HepG2 (cell line): ENCODE results near the gene GGA2. TPM values are rescaled to one million over a fixed set of nuclear protein-coding genes. Genes with fewer than 3 reads are reported as not detected.
A peak's percentile ranks its signal among the peaks of the same experiment; 100 is the strongest.
"Not testable (repeated sequence)": the region's sequence is repeated elsewhere in the genome, so short reads cannot be mapped to it uniquely, and the experiment has no call there.

Experiments
- ATAC-seq: fragments of 200-7000 bp; cut with Tn5 transposase; 3 replicates; pipeline ENCODE4 v1.9.1; 2020; ENCODE audit warnings: mild to moderate bottlenecking, moderate library complexity
- BruUV-seq: library from RNA; stranded (reverse); fragments of 400-500 nt; replicated peaks from 2 replicates; lab custom pipeline; 2021; lab: Mats Ljungman, UMichigan
- CTCF ChIA-PET: fragments of 300-600 bp; formaldehyde crosslinking; extraction: SDS; loops from one replicate; lab custom pipeline; 2021; ENCODE audit warnings: low total read pairs, inconsistent platforms, low intra/inter-chr PET ratio; lab: Yijun Ruan, JAX
- POLR2A ChIA-PET: fragments of 350-600 bp; sonication (Branson Sonifier 250); formaldehyde crosslinking; loops from one replicate; lab custom pipeline; 2020; ENCODE audit warnings: antibody characterized with exemption, inconsistent platforms; lab: Yijun Ruan, JAX
- DNase-seq: peaks from one replicate; pipeline ENCODE4 v3.0.0-alpha.2; 2015; ENCODE audit warnings: low spot score
- FAIRE-seq: peaks from 3 replicates; lab custom pipeline; 2011; peaks lifted over from hg19 to GRCh38; lab: Jason Lieb, UNC
- H2AFZ ChIP-seq: one replicate; pipeline ENCODE4 v1.6.1; 2011; ENCODE audit warnings: low read length, inconsistent platforms
- H3K27ac ChIP-seq: fragments of 300-600 bp; 3 replicates; pipeline ENCODE4 v1.8.0; 2011; ENCODE audit warnings: mixed run types, mild to moderate bottlenecking, mixed read lengths, low read length, inconsistent platforms; ENCODE audit not compliant: insufficient read depth; ENCODE audit errors: extremely low read length
- H3K27me3 ChIP-seq, 2 experiments: fragments of 200-600 bp in 1 of 2; 2 replicates in 1 of 2; 3 replicates in 1 of 2; pipeline versions ENCODE4 v1.6.0 to v1.8.0; 2011; ENCODE audit warnings: low read length in 2 of 2, mild to moderate bottlenecking in 2 of 2, moderate library complexity in 2 of 2, inconsistent platforms in 1 of 2; ENCODE audit not compliant: insufficient read depth in 2 of 2, control insufficient read depth in 1 of 2
- H3K36me3 ChIP-seq, 2 experiments: fragments of 200-600 bp in 1 of 2; replicated peaks in 1 of 2; 2 replicates in 1 of 2; 3 replicates in 1 of 2; pipeline versions ENCODE4 v1.5.1 to v1.8.0; 2011; ENCODE audit warnings: low read length in 2 of 2, inconsistent platforms in 1 of 2; ENCODE audit not compliant: insufficient read depth in 2 of 2, control insufficient read depth in 1 of 2
- H3K4me1 ChIP-seq: 2 replicates; pipeline ENCODE4 v1.5.1; 2012; ENCODE audit warnings: low read length, inconsistent platforms; ENCODE audit not compliant: insufficient read depth
- H3K4me2 ChIP-seq: 2 replicates; pipeline ENCODE4 v1.6.0; 2011; ENCODE audit warnings: low read depth, low read length, inconsistent platforms
- H3K4me3 ChIP-seq, 3 experiments: fragments of 200-600 bp in 1 of 3; sonication (generic), shearing (Covaris generic) in 1 of 3; replicated peaks in 1 of 3; 2 replicates each; pipeline ENCODE4 v1.5.1; 2011 to 2016; ENCODE audit warnings: low read length in 3 of 3, inconsistent platforms in 2 of 3, low read depth in 2 of 3, mild to moderate bottlenecking in 2 of 3, control low read depth in 1 of 3, mixed read lengths in 1 of 3; ENCODE audit not compliant: insufficient read depth in 1 of 3
- H3K79me2 ChIP-seq: one replicate; pipeline ENCODE4 v1.6.1; 2011; ENCODE audit warnings: low read length, inconsistent platforms; ENCODE audit not compliant: insufficient read depth
- H3K9ac ChIP-seq: 2 replicates; pipeline ENCODE4 v1.6.0; 2011; ENCODE audit warnings: mild to moderate bottlenecking, low read depth, low read length, inconsistent platforms; ENCODE audit not compliant: insufficient read depth
- H3K9me3 ChIP-seq: 2 replicates; pipeline ENCODE4 v1.5.1; 2012; ENCODE audit warnings: mild to moderate bottlenecking, low read length
- H4K20me1 ChIP-seq: 2 replicates; pipeline ENCODE4 v1.6.0; 2011; ENCODE audit warnings: inconsistent platforms, mild to moderate bottlenecking, low read length, moderate library complexity; ENCODE audit not compliant: insufficient read depth
- CCAR2 ChIP-seq: fragments of 200-400 bp; formaldehyde crosslinking; optimal IDR thresholded peaks from 2 replicates; pipeline ENCODE3; 2018; ENCODE audit warnings: low read depth, mild to moderate bottlenecking, low read length, moderate library complexity
- GMEB1 ChIP-seq: sonication (generic); formaldehyde crosslinking; IDR thresholded peaks from 2 replicates; pipeline ENCODE4 v1.5.1; 2020; ENCODE audit warnings: missing genetic modification reagents, mild to moderate bottlenecking, borderline replicate concordance
- RXRA ChIP-seq: sonication (generic); formaldehyde crosslinking; IDR thresholded peaks from 2 replicates; pipeline ENCODE4 v1.5.1; 2020; ENCODE audit warnings: missing genetic modification reagents
- THAP9 ChIP-seq: sonication (generic); formaldehyde crosslinking; IDR thresholded peaks from 2 replicates; pipeline ENCODE4; 2020; ENCODE audit warnings: missing genetic modification reagents, mild to moderate bottlenecking, borderline replicate concordance
- ZNF350 ChIP-seq: sonication (generic); formaldehyde crosslinking; IDR thresholded peaks from 2 replicates; pipeline ENCODE4 v1.4.0; 2020; ENCODE audit warnings: mild to moderate bottlenecking, low read depth, missing genetic modification reagents, borderline replicate concordance
- WGBS: methylation state at CpG from one replicate; pipeline ENCODE4 v1.1.6; 2017; ENCODE audit warnings: low lambda C conversion rate; 5-methylcytosine and 5-hydroxymethylcytosine counted together
- in situ Hi-C: cut with HindIII; loops from 2 replicates; pipeline ENCODE4 v1.10.0; 2017; ENCODE audit warnings: low pct_unique_long_range_greater_than_20kb; ENCODE audit not compliant: extremely low pct_ligation_motif_present
- intact Hi-C: fragments of 100-400 bp; cut with micrococcal nuclease; formaldehyde crosslinking; loops from one replicate; pipeline ENCODE4 v1.10.0; 2022; ENCODE audit not compliant: unreplicated experiment
- polyA plus RNA-seq, 8 experiments: library from polyadenylated mRNA; depleted of rRNA in 3 of 8; stranded (reverse) in 7 of 8; unstranded in 1 of 8; fragments of >200 nt; fragmentation: Illumina TruSeq in 4 of 8; extraction: Trizol in 4 of 8; gene quantifications; 2 replicates each; pipeline versions ENCODE4 v1.2.1 to v1.2.3, GENCODE V29; 2011 to 2016; ENCODE audit warnings: low read depth in 4 of 8, missing spikeins in 1 of 8, mixed read lengths in 1 of 8; ENCODE audit not compliant: insufficient read depth in 1 of 8
- total RNA-seq, 5 experiments: library from RNA; depleted of rRNA; stranded (reverse); fragments of >200 nt; fragmentation: Illumina TruSeq; extraction: Trizol; gene quantifications; 2 replicates each; pipeline ENCODE4 v1.2.3, GENCODE V29; 2016; ENCODE audit warnings: low read depth in 1 of 5

GGA2 gene
- total and polyA plus RNA-seq, 2 of the 13 experiments (the other 11 are each of a cell fraction or from before 2014, with no cell fraction given), result 51.5 to 69.8 TPM

- WGBS, result 90% methylated on average over 10 of the region's 10 CpGs
- BruUV-seq, in situ Hi-C loops, H3K27me3 ChIP-seq, H2AFZ ChIP-seq, DNase-seq, CTCF ChIA-PET, ATAC-seq, H3K9me3 ChIP-seq: not testable (repeated sequence)
- Histone ChIP-seq H3K4me1 (peaks cover 70% of the 10 kb centered on the region), H3K4me3 (peak overlapping the region in 2 of 3 experiments; percentile 75 to 91; a peak in 5 of 6 replicates), H3K4me2 (peak overlapping the region; percentile 98), H3K27ac (peak overlapping the region; percentile 74), H3K36me3 (0 out of 5 replicates have a peak, but pooled peaks cover 0 to 15% of the 10 kb centered on the region in 2 experiments), H3K79me2 (peaks cover 42% of the 10 kb centered on the region), H4K20me1 (peaks cover 31% of the 10 kb centered on the region), H3K9ac (peak overlapping the region; percentile 96)
- FAIRE-seq, result peak; percentile 70
- POLR2A ChIA-PET, result interaction anchor here (2.8 kb wide), 1 partner anchor 29 kb away, joined by 24 read pairs; no protein-coding TSS in a partner anchor
- peak; percentile 7; the same call in 1 of the 2 replicates for TF ChIP-seq THAP9
- 0 out of 2 replicates have a peak, but pooled peaks have one; percentile 19 for TF ChIP-seq RXRA
- TF ChIP-seq GMEB1 (CRISPR knock-in tag), result 0 out of 2 replicates have a peak, but pooled peaks have one; percentile 0
- peak; percentile 14 for TF ChIP-seq CCAR2
- TF ChIP-seq ZNF350 (CRISPR knock-in tag), result 0 out of 2 replicates have a peak, but pooled peaks have one; percentile 11
- intact Hi-C loops, result loop anchor here (1.0 kb wide), 1 partner anchor 46 kb away; the partner anchor contains the start of genes EARS2 and UBFD1
Observed at GRCh38 chr16:23510915-23511270, 599 bp upstream of the GGA2 start.
